Measurements from ENCODE around the gene KATNAL2.
"Not testable (repeated sequence)": the region's sequence is repeated elsewhere in the genome, so short reads cannot be mapped to it uniquely, and the experiment has no call there.

Gene KATNAL2

GRCh38 chr18:46939337-46939963 is 22.0 kb downstream of the KATNAL2 start:
- peak; percentile 57 for DNase-seq (ENCODE audit: low read depth, low spot score)

DNA sequence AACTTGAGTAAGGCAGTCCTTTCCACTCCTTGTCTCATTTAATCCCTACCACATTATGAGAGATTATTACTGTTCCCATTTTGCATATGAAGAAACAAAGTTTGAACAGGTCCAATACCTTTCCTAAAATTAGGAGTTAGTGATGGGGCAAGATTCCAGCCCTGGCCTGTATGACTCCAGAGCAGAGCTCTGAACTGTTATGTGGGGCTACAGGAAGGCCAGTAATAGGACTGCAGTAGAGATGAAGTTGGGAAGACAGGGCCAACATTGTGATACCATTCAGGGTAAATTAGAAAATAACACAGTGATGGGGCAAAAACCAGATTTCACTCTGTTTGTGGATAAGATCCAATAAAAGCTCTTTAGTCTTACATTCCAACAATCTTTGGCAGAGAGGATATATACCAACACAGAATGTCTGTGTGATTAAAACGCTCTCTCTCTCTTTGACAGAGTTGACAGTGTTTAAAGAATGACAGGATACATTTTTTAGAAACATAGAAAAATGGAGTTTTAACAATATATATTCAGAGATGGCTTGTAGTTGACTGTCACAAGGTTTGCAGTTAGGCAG is 22.7 kb downstream of the KATNAL2 start:
- DNase-seq (ENCODE audit: low read depth, low spot score), result peak; percentile 9

- no peak for DNase-seq (ENCODE audit: low read depth, low spot score)
These were observed 25.2 kb downstream of the KATNAL2 start for GRCh38 chr18:46942646-46943045.

- peak; percentile 94 for DNase-seq (ENCODE audit: low read depth, low spot score)
These were observed 29.4 kb downstream of the KATNAL2 start for GRCh38 chr18:46946656-46947282.

DNA sequence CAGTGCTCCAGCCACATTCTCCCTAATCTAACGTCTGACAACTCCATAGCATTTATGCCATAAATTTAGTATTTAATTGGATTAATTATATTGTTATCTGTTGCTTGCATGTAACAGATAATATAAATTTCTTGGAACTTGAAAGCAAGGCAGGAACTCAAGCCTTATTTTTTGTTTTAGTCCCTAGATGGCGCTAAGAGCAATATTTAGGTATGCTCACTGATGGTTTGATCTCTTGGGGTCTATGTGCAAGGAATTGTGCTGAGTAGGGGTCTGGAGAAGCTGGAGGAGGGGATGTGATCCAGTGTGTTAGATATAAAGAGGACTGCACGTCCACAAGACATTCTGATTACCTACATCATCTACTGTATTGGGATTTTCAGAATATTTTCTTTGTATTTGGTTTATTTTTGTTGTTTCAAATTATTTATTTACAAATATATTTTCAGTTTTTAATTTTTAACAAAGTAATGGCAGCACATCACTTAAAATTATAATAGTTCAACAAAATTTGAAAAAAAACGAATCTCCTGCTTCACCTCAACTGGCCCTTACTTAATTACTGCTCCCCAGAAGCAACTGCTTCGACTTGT is 32.8 kb downstream of the KATNAL2 start:
- DNase-seq (ENCODE audit: low read depth, low spot score), result no peak

DNA sequence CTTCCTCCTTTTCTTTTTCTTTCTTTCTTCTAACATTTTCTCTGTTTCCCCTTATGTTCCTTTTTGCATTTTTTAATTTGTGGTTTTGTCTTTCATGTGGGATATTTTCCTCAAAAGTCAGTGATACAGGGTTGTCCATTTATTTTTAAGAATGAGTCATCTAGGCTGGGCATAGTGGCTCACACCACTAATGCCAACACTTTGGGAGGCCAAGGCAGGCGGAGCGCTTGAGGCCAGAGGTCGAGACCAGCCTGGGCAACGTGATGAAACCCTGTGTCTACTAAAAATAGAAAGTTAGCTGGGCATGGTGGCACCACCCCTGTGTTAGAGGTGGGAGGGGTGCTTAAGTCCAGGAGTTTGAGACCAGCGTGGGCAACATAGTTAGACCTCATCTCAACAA is 35.8 kb downstream of the KATNAL2 start:
- no peak for DNase-seq (ENCODE audit: low read depth, low spot score)

DNA sequence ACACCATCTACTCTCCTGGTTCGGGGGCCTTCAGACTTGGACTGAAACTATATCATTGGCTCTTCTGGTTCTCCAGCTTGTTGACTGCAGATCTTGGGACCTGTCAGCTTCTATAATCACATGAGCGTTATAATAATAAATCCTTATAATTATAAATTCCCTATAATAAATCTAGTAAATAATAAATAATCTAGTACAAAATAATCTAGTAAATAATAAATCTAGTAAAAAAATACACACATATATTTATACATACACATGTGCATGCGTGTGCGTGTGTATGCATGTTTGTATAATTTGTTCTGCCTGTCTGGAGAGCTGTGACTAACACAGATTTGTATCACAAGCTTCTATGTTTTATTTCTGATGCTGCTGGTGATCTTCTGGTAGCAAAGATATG is 40.8 kb downstream of the KATNAL2 start:
- no peak for DNase-seq (ENCODE audit: low read depth, low spot score)

DNA sequence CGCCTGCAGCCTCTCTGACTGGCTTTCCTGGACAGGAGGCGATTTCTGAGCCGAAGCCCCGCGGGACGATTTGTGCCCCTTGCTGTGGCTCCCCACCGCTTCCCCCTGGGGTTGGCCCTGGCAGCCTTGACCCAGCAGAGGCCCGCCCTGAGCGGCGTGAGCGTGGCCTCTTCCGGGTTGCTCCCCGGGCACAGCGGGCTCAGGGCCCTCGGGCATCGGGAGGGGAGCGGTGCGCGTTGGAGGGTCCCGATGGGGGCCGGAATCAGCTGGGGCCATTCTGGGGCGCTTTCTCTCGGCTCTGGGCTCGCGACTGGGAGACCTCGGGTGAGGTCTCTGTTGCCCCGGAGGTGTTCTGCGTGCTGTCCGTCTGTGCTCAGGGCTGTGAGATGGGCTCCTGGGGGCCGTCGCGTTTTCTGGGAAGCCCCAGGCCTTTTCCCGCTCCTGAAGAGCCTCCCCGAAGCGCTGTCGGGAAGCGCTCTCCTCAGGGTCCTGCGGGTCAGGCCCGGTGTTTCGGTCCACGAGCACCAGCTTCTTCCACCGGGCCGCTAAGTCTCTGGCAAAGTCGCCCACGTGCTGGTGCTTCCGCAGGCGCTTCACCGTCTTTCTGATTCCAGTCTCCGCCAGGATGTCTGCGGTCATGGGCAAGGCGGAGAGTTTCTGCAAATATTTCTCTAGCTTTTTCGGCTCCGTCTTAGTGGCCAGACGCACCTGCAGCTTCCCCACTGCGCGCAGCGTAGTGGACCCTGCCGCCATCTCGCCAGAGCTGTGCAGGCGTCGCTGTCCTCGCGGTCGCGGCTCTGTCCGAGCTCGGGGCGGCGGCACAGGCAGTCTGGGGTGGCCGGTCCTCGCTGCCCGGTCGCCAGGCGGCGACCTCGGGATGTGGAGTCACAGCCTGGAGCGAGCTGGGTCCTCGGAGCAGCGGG is 46.5 kb downstream of the KATNAL2 start:
- not testable (repeated sequence) for DNase-seq (ENCODE audit: low read depth, low spot score)

- not testable (repeated sequence) for DNase-seq (ENCODE audit: low read depth, low spot score)
These were observed 47.3 kb downstream of the KATNAL2 start for GRCh38 chr18:46964579-46965293.

DNA sequence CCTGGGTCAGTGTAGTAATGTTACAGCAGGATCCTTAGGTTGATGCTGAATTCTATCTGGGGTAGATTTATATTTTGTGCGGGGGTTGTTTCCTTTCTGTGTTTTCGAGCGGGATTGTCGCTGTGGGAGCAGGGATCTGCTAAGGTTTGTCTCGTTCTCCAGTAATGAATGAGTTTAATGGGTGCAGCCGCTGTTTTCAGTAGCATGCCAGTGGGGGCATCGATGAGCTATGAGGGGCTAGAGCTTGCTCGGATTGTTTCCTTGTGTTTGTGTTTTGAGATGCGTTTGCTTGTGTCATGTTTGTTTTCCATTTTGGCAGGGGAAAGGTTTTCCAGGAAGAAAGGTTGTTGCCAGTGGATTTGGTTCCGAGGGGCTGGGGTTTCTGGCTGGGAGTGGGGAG is 48.9 kb downstream of the KATNAL2 start:
- DNase-seq (ENCODE audit: low read depth, low spot score), result not testable (repeated sequence)

DNA sequence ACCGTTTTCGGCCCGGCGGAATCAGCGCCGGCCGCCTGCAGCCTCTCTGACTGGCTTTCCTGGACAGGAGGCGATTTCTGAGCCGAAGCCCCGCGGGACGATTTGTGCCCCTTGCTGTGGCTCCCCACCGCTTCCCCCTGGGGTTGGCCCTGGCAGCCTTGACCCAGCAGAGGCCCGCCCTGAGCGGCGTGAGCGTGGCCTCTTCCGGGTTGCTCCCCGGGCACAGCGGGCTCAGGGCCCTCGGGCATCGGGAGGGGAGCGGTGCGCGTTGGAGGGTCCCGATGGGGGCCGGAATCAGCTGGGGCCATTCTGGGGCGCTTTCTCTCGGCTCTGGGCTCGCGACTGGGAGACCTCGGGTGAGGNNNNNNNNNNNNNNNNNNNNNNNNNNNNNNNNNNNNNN is 52.1 kb downstream of the KATNAL2 start:
- not testable (repeated sequence) for DNase-seq (ENCODE audit: low read depth, low spot score)

GRCh38 chr18:47019870-47020269 is 102.5 kb downstream of the KATNAL2 start:
- DNase-seq (ENCODE audit: low read depth, low spot score), result not testable (repeated sequence)

DNA sequence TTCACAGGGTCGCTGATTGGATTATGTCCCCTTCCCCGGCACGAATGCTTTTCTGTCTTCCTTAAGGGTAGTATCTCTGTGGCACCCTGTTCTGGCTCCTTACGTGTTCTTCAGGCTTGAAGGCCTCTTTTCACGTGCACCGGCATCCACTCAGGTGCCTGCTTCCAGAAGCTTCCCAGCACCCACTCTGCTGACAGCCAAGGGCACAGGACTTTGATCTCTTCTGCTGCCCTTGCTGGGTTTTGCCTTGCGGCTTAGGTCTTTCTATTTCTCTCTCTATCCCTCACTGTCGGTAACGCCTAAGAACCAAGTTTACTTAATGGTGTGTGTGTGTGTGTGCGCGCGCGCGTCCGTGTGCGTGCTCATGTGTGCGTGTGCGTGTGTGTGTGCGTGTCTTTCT is 103.4 kb downstream of the KATNAL2 start:
- not testable (repeated sequence) for DNase-seq (ENCODE audit: low read depth, low spot score)

- DNase-seq (ENCODE audit: low read depth, low spot score), result not testable (repeated sequence)
These were observed 105.4 kb downstream of the KATNAL2 start for GRCh38 chr18:47022821-47023220.

- DNase-seq (ENCODE audit: low read depth, low spot score), result not testable (repeated sequence)
These were observed 106.5 kb downstream of the KATNAL2 start for GRCh38 chr18:47023769-47024465.

GRCh38 chr18:47025557-47026174 is 108.3 kb downstream of the KATNAL2 start:
- not testable (repeated sequence) for DNase-seq (ENCODE audit: low read depth, low spot score)

DNA sequence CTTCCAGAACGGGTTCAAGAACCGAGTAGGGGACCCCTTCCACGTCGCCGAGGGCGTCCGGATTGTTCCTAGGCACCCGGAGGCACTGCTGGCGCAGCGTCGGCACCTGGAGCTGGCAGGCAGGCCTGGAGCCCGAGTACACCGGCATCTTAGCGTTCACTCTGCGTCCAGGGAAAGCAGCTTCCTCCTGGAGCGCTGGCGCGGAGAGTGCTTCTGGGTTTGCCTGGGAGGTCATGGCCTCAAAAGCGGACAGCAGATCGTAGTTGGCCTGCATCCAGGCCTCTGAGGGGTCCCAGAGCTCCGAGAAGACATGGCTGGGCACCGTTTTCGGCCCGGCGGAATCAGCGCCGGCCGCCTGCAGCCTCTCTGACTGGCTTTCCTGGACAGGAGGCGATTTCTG is 111.3 kb downstream of the KATNAL2 start:
- DNase-seq (ENCODE audit: low read depth, low spot score), result not testable (repeated sequence)

GRCh38 chr18:47029684-47030353 is 112.4 kb downstream of the KATNAL2 start:
- DNase-seq (ENCODE audit: low read depth, low spot score), result not testable (repeated sequence)

DNA sequence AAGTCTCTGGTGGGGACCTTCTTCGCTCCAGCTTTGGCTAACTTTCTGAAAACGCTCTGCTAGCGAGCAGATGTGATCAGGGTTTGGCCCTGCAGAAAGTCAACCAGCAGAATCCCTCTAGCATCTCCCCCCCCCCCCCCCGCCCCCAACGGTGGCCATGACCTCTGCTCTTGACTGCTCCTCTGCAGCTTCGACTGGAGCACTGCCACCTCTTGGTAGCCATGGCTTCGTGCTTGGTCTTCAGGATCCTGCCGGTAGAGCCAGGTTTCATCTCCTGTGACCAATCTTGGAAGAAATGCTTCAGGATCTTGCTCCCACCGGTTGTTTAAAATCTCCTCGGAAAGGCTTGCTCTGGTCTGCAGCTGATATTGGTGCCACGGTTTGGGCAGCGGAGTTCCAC is 113.5 kb downstream of the KATNAL2 start:
- not testable (repeated sequence) for DNase-seq (ENCODE audit: low read depth, low spot score)

All from astrocyte of the hippocampus (primary cell).